GM19099 (cell line): ENCODE measurements around the gene TOP2B.

Experiments used
- POLR2A ChIP-seq: IDR thresholded peaks from 3 replicates; pipeline ENCODE4 v1.6.1; 2011; ENCODE audit warnings: low read depth; ENCODE audit not compliant: insufficient read length; ENCODE audit errors: extremely low read depth

TOP2B gene

DNA sequence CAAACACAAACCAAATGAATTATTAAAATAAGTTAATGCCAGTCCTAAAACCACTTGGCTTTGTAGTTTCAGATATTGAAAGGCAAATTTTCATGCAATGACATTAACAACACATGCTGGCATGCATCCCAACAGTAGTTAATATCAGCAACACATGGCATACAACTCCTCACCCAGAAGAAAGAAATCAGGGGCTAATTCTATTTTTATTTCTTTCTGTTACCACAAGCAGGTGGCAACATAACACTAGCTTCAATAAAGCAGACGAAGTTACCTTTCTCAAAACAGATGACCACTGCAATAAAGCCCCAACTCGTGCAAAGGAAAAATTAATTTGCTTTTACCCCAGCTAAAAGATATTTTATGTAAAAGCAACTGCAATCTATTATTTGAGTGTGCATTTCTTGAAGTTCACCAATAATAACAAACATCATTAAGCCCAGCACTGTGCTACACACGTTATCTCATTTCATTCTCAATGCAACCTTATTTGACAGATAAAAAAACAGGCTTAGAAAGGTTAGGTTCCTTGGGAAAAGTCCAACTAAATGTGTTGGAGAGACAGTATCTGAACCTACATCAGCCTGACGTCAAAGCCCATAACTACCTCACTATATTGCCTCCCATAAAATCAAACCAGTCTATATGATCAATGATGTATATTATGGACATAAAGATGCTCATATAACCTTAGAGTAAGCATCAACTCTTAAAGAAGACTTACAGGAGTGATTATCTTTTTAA, 2.8 kb downstream of the TOP2B start:
- TF ChIP-seq POLR2A, result no peak

DNA sequence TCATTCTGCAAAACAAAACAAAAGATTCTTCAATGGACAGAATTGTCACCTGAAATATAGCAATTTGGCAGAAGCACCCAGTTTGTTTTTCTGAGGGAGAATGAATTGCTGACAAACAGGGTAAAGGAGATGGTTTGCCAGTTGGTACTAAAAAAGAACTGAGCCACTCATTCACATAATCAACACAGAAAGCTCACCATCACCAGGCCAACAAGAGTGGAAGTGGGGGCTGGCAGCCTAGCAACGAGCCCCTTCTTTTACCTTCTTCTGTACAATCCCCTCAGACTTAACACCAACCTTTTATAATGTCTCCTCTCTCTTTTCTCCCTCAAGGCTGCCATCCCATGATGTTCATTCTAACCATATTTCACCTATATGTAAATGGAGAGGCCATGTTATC, 5.9 kb downstream of the TOP2B start:
- TF ChIP-seq POLR2A, result no peak

DNA sequence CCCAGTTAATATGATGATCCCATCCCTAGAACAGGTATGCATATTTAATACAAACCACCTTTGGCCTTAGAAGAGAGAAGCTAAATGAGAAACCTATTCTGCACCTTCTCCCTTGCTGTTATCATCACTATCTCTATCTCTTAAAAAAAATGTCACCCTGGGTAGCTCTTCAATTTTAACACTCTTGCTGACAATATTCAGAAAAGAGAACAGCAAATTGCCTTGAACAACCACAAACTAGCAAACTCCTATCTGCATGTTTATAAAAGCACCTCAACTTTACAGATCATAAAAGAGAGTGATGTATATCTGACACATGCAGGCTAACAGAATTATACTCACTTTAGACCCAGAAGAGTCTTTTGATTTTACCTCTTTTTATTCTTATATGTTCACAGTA, 7.4 kb downstream of the TOP2B start:
- TF ChIP-seq POLR2A, result no peak

DNA sequence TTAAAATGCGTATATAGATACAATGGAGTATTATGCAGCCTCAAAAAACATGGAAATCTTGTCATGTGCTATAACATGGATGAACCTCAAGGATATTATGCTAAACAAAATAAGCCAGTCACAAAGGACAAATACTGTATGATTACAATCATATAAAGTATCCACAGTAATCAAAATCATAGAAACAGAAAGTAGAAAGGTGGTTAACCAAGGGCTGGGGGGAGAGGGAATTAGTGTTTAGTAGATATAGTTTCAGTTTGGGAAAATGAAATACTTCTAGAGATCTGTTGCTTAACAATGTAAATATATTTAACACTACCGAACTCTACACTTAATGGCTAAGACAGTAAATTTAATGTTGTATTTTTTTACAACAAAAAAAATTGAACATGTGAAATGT, 9.0 kb downstream of the TOP2B start:
- TF ChIP-seq POLR2A, result no peak

DNA sequence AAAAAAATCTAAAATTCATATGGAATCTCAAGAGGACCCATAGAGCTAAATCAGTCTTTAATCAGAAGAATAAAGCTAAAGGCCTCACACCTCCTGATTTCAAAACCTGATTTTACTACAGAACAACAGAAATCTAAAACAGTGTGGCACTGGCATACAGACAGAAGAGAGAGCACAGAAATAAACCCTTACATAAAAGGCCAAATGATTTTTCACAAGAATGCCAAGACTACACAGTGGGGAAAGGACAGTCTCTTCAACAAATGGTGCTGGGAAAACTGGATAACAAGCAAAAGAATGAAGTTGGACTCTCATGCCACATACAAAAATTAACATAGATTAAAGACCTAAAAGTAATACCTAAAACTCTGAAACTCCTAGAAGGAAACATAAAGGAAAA, 10.1 kb downstream of the TOP2B start:
- TF ChIP-seq POLR2A, result no peak

DNA sequence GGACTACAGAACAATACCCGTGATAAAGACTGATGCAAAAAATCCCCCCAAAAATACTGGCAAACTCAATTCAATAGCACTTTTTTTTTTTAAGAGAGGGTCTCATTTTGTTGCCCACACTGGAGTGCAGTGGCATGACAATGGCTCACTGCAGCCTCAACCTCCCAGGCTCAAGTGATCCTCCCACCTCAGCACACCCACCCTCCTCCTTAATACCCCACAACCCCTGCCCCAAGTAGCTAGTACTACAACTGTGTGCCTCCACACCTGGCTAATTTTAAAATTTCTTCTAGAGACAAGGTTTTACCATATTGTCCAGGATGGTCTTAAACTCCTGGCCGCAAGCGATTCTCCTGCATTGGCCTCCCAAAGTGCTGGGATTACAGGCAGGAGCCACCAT, 11.4 kb downstream of the TOP2B start:
- TF ChIP-seq POLR2A, result no peak

DNA sequence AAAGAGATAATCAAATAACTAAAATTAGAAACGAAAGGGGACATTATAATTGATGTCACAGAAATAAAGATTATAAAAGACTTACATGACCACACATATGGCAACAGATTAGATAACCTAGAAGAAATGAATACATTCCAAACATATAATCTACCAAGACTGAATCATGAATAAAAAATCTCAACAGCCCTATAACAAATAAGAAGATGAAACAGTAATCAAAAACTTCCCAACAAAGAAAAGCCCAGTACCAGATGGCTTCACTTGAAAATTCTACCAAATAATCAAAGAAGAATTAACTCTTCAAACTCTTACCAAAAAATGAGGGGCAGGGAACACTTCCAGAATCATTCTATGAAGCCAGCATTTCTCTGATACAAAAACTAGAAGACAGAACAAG, 11.8 kb downstream of the TOP2B start:
- TF ChIP-seq POLR2A, result no peak

DNA sequence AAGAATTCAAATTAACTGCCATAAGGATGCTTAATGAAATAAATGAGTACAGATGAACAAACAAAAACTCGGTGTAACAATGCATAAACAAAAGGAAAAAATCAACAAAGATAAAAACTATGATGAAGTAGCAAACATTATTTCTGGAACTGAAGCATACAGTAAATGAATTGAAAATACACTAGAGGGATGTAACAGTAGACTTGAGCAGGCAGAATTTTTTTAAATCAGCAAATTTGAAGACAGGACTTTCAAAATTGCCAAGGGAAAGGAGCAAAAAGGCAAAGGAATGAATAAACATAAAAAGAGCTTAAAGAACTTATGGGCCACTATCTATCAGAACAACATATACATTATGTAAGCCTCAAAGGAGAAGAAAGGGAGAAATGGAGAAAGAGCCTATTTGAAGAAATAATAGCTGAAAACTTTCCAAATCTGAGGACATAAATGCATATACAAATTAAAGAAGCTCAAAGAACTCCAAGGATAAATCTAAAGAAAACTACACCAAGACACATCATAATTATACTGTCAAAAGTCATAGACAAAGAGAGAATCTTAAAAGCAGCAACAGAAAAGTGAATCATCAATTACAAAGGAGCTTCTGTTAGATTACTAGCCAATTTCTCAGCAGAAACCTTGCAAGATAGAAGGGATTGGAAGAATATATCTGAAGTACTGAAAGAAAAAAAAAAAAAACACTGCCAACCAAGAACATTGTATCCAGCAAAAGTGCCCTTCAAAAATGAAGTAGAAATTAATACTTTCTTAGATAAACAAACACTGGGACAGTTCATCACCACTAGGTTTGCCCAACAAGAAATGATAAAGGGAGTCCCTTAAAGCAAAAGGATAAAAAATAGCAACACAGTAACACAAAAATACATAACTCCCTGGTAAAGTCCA, 15.5 kb downstream of the TOP2B start:
- no peak for TF ChIP-seq POLR2A

DNA sequence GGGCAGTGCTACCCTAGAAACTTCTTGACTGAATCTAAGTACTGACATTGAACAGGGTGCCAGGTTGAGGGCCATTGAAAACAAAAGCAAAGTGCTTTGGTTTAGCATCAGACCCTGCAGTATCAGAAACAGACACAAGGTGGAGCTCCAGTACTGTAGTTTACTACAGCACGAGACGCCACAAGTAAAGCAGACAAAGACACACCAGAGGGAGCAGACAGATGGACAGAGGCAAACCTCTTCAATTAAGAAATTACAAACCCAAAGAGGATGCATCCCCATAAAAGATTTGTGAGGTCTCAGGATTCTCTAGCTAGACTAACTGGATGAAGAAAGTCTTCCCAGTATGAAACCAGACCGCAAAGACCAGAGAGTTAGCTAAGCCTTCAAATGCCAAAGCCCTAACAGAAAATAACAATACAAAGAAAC, 16.6 kb downstream of the TOP2B start:
- TF ChIP-seq POLR2A, result no peak

DNA sequence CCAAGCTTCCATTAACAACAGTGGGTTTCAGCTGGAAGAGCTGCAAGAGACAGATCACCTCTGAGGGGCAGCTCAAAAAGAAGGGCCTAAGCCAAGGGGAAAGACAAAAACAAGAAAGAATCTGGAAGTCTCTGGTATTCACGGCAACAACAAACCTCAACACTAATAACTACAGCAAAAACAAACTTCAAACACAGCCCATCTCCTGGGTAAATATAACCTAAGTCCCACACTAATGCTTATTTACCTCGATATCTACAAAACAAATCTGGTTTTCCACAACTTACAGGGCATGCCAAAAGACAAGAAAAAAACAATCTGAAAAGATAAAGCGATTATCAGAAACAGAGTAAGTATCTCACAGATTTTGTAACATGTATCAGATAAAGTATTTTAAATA, 29.7 kb downstream of the TOP2B start:
- TF ChIP-seq POLR2A, result no peak

DNA sequence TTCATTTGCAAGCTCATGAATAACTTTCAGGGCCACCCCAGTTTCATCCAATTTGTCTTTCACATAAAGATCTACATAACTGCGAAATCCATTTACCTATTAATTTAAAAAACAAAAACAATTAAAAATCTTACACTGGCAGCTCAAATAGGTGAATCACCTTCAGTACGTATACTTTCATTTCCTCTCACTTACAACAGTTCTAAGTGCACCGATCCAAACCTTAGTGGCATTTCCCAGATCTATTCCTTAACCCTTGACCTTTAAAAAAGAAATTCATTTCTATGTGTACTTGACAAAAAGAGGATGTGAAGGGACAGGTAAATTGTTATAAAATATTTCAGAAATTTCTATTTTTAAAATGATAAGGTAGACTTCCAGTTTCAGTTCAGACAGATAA, 30.8 kb downstream of the TOP2B start:
- no peak for TF ChIP-seq POLR2A

DNA sequence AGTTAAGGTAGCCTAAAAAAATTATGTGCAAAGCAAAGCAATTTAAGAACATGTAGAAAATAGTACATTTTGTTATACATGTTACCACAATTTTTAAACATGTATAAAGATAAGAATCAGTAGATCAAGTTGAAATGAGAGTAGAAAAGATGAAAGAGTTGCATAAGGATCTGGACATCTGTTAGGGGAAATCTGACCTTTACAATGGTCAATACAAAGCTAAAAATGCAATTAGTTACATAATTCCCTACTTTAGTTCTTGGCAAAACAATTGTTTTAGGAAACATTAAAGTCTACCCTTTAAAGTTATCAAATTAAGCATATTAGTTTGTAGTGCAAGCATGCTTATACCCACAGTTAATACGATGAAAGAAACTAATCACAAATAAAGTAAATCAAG, 32.7 kb downstream of the TOP2B start:
- no peak for TF ChIP-seq POLR2A

DNA sequence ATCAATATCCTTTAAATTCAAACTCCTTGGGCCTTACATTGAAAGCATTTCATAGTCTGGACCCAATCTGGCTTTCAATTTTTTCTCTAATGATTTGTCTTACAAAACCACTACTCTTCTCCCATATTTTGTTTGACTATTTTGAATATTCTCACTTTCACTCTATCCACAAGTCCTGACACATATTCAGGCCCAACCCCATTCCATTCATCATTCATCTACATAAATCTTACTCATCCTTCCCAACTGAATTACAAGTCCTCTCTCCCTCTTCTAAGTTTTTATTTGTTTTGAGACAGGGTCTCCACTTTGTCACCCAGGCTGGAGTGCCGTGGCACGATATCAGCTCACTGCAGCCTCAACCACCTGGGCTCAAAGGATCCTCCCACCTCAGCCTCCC, 43.6 kb downstream of the TOP2B start:
- no peak for TF ChIP-seq POLR2A

DNA sequence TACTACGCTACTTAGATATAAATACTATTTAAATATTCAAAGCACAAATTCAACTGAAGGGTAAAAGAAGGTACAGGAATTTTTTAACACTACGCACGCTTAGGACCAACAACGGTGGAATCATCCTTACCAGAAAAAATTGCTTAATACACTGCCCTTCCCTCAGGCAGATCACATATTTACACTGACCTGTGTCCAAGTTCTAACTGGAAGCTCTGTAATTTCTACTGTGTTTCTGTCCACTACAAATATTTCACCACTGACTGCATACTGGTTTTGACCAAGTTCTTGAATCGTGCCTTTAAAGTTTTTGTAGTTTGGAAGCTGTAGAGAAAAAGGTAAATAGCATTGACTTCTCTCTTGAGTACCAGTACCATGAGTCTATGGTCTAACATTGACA, 44.2 kb downstream of the TOP2B start:
- no peak for TF ChIP-seq POLR2A

DNA sequence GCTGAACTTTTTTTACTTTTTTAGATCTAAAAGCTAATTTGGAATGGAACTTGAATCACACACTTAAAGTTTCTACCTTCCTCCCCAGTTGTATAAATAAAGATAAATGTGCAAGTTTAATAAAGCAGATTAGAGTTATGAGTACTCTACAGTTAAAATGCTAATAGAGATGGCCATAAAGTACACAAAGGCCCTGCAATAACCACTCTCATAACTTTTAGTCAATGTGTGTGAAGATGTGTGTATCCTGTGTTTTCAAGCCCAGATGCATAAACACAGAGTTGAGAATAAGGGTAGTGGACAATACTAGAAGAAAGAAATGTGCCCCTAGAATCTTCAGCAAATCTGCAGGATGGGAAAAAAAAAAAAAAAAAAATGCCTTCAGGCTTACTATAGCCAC, 45.3 kb downstream of the TOP2B start:
- no peak for TF ChIP-seq POLR2A

DNA sequence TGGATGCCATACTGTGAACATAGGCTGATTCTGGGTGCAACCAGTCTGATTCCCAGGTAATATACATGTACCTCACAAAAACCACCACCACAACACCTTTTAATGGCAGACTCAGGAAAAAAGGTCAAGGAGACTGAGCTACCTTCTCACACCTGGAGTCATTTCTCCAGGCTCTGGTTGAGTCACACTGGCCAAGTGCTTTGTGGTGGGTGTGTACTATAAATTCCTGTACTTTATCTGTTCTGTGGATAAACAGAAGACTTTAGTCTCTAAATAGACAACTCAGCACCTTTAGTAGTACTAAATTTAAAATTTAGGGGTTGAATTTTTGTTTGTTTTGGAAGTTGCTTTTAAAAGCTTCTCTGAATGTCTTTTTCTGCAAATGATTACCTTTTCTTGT, 46.7 kb downstream of the TOP2B start:
- TF ChIP-seq POLR2A, result no peak

DNA sequence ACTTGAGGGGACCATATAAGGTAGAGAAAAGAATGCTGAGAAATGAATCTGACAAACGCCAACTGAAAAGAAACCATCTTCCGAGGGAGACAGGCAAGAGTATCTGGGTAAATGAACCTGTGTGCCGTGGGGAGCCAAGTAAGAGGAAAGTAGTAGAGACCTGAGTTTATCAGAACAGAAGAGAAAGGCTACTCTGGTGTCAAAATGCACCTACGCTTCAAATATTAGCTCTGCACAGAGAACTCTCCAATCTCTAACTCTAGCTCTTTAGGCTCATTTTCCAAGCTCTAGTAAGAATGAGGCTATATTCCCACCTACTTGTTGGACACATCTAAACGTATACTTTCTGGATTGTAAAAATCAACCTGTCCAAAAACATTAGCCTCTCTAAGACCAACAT, 53.5 kb downstream of the TOP2B start:
- no peak for TF ChIP-seq POLR2A

DNA sequence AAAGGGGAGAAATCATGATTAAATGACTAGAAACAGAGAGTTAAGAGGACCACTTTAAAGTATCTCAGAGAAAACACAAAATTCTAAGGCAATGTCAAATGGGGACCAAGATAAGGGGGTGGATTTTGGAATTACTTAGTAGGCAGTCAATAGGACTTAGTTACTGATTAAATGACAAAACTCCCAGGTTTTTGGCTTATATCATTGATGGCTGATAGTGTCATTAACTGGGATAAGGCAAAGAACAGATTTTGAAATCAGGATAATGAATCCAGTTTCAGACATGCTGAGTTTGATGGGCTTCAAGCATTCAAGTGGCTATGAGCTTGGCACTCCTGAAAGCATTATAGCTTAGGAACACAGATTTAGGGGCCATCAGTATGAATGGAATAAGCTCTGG, 53.9 kb downstream of the TOP2B start:
- TF ChIP-seq POLR2A, result no peak
